Measurements from ENCODE around the gene DBF4B.

DBF4B gene

DNA sequence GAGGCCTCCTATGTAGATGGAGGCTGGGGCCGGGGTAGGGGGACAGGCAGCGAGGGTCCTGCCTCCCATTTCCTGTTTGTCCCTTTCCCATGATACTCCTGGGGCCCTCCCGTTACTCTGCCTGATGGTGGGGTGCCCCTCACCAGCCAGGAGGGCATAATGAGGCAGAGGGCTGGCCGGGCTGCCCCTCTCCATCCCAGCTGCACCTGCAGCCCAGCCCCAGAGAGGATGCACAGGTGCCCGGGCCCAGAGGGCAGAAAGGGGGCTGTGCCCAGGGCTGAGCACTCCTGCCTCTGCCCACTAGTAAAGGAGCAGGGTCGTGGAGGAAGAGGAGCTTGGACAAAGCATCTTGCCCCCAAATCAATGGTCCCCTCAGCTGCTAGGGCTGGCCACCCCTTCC is 60.8 kb downstream of the DBF4B start:
- Histone ChIP-seq H3K79me2 (ENCODE audit: insufficient read depth, low read length) (no peaks in the 10 kb centered on the region), H3K4me3 (ENCODE audit: low read depth in 1 of 2, low read length in 2 of 2) (no peak overlapping the region), H3K4me1 (ENCODE audit: insufficient read depth, low read length) (peaks cover 2% of the 10 kb centered on the region), H4K20me1 (ENCODE audit: insufficient read depth, low read length) (peaks cover 3% of the 10 kb centered on the region; the same call in 1 of the 2 replicates), H3K36me3 (ENCODE audit: insufficient read depth, low read length) (no peaks in the 10 kb centered on the region), H3K9me3 (ENCODE audit: insufficient read depth, low read length, severe bottlenecking) (no peaks in the 10 kb centered on the region), H2AFZ (ENCODE audit: low read depth, low read length) (no peak overlapping the region), H3K27ac (ENCODE audit: low read length) (no peak overlapping the region), H3K27me3 (ENCODE audit: insufficient read depth, low read length, poor library complexity) (no peaks in the 10 kb centered on the region), H3K4me2 (ENCODE audit: insufficient read depth, low read length) (no peak overlapping the region), H3K9ac (ENCODE audit: low read depth, low read length) (no peak overlapping the region)
- no peak for TF ChIP-seq EZH2 (IDR thresholded peaks at IDR 0.05; ENCODE audit: borderline replicate concordance, low read depth, low read length, severe bottlenecking)
- TF ChIP-seq, protein P1, sequence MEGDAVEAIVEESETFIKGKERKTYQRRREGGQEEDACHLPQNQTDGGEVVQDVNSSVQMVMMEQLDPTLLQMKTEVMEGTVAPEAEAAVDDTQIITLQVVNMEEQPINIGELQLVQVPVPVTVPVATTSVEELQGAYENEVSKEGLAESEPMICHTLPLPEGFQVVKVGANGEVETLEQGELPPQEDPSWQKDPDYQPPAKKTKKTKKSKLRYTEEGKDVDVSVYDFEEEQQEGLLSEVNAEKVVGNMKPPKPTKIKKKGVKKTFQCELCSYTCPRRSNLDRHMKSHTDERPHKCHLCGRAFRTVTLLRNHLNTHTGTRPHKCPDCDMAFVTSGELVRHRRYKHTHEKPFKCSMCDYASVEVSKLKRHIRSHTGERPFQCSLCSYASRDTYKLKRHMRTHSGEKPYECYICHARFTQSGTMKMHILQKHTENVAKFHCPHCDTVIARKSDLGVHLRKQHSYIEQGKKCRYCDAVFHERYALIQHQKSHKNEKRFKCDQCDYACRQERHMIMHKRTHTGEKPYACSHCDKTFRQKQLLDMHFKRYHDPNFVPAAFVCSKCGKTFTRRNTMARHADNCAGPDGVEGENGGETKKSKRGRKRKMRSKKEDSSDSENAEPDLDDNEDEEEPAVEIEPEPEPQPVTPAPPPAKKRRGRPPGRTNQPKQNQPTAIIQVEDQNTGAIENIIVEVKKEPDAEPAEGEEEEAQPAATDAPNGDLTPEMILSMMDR (IDR thresholded peaks at IDR 0.05; ENCODE audit: borderline replicate concordance, extremely low read depth, low read length, poor library complexity, severe bottlenecking), result no peak
- no peak for ATAC-seq (ENCODE audit: insufficient read depth, low read depth)
- no peak for DNase-seq

DNA sequence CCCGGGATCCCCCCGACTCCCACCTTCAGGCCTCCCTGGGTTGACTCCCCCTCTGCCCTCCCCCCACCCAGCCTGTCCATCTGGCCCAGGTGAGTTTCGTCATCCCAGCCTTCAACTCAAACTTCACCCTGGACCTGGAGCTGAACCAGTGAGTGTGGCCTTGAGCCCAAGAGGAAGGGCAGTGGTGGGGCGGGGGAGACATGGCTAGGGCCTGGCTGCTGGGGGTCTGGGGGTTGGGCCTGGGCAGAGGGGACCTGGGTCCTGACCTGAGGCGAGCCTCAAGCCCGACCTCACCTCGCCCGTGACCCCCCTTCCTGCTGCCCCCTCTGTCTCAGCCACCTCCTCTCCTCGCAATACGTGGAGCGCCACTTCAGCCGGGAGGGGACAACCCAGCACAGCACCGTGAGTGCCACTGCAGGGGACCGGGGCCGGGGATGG is 61.2 kb downstream of the DBF4B start:
- Histone ChIP-seq H3K4me2 (ENCODE audit: insufficient read depth, low read length) (no peak overlapping the region), H3K27me3 (ENCODE audit: insufficient read depth, low read length, poor library complexity) (no peaks in the 10 kb centered on the region), H2AFZ (ENCODE audit: low read depth, low read length) (no peak overlapping the region), H3K27ac (ENCODE audit: low read length) (no peak overlapping the region), H3K79me2 (ENCODE audit: insufficient read depth, low read length) (no peaks in the 10 kb centered on the region), H3K36me3 (ENCODE audit: insufficient read depth, low read length) (no peaks in the 10 kb centered on the region), H4K20me1 (ENCODE audit: insufficient read depth, low read length) (peaks cover 6% of the 10 kb centered on the region; the same call in 1 of the 2 replicates), H3K4me1 (ENCODE audit: insufficient read depth, low read length) (peaks cover 6% of the 10 kb centered on the region), H3K9me3 (ENCODE audit: insufficient read depth, low read length, severe bottlenecking) (no peaks in the 10 kb centered on the region), H3K4me3 (ENCODE audit: low read depth in 1 of 2, low read length in 2 of 2) (no peak overlapping the region), H3K9ac (ENCODE audit: low read depth, low read length) (no peak overlapping the region)
- ATAC-seq (ENCODE audit: insufficient read depth, low read depth), result no peak
- no peak for DNase-seq
- no peak for TF ChIP-seq EZH2 (IDR thresholded peaks at IDR 0.05; ENCODE audit: borderline replicate concordance, low read depth, low read length, severe bottlenecking)
- TF ChIP-seq, protein P1 (IDR thresholded peaks at IDR 0.05; ENCODE audit: borderline replicate concordance, extremely low read depth, low read length, poor library complexity, severe bottlenecking), result no peak

DNA sequence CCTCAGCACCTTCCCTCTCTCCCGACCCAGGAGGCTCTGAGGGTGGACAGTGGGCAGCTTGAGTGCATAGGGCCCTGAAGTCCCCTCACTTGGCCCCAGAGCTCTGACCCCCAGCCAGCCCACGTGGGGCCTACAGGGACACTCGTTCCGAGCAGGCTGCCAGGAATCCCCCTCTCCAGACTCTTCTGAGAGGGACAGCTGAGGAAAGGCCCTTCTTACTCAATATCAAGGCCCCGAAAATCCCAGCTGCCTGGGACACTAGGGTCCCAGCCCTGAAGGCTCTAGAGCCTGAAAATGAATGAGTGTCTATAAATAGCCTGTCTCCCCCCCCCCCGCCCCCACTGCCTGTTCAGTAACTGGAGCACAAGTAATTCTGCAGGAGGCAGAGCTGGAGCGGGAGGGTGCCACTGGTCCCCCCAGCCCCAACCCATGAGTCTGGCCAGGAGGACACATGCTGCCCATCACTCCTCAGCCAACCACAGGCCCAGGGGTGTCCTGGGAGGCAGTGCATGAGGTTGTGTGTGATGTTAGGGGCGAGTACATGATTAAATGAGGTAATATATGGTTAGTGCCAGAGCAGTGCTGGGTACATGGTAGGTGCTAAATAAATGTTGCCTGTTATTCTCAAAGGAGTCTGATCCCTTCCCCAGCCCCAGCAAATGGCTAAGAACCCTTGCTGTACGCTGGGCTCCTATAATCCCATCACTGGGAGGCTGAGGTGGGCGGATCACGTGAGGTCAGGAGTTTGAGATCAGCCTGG is 61.9 kb downstream of the DBF4B start:
- TF ChIP-seq, protein P1 (IDR thresholded peaks at IDR 0.05; ENCODE audit: borderline replicate concordance, extremely low read depth, low read length, poor library complexity, severe bottlenecking), result no peak
- no peak for TF ChIP-seq EZH2 (IDR thresholded peaks at IDR 0.05; ENCODE audit: borderline replicate concordance, low read depth, low read length, severe bottlenecking)
- H3K27ac ChIP-seq (ENCODE audit: low read length), result no peak overlapping the region
- peaks cover 6% of the 10 kb centered on the region; the same call in 1 of the 2 replicates for H4K20me1 ChIP-seq (ENCODE audit: insufficient read depth, low read length)
- ATAC-seq (ENCODE audit: insufficient read depth, low read depth), result no peak
- H3K79me2 ChIP-seq (ENCODE audit: insufficient read depth, low read length), result no peaks in the 10 kb centered on the region
- no peaks in the 10 kb centered on the region for H3K36me3 ChIP-seq (ENCODE audit: insufficient read depth, low read length)
- peaks cover 13% of the 10 kb centered on the region for H3K4me1 ChIP-seq (ENCODE audit: insufficient read depth, low read length)
- no peak overlapping the region for H2AFZ ChIP-seq (ENCODE audit: low read depth, low read length)
- no peaks in the 10 kb centered on the region for H3K27me3 ChIP-seq (ENCODE audit: insufficient read depth, low read length, poor library complexity)
- no peaks in the 10 kb centered on the region for H3K9me3 ChIP-seq (ENCODE audit: insufficient read depth, low read length, severe bottlenecking)
- DNase-seq, result no peak
- no peak overlapping the region for H3K9ac ChIP-seq (ENCODE audit: low read depth, low read length)
- H3K4me2 ChIP-seq (ENCODE audit: insufficient read depth, low read length), result no peak overlapping the region
- no peak overlapping the region for H3K4me3 ChIP-seq (ENCODE audit: low read depth in 1 of 2, low read length in 2 of 2)

Measured in DND-41 (cell line).